Stimulated activated CD8-positive, alpha-beta memory T cell treated with anti-CD3 and anti-CD28 coated beads, Interleukin-15, amount 100 ng/mL, for 24 hours (primary cell): ENCODE data around the gene HKDC1.
"Not testable (repeated sequence)": the region's sequence is repeated elsewhere in the genome, so short reads cannot be mapped to it uniquely, and the experiment has no call there.

Experiments
- DNase-seq: peaks from one replicate; pipeline ENCODE4 v3.0.0-alpha.2; 2020; ENCODE audit warnings: low read depth

The HKDC1 gene, protein sequence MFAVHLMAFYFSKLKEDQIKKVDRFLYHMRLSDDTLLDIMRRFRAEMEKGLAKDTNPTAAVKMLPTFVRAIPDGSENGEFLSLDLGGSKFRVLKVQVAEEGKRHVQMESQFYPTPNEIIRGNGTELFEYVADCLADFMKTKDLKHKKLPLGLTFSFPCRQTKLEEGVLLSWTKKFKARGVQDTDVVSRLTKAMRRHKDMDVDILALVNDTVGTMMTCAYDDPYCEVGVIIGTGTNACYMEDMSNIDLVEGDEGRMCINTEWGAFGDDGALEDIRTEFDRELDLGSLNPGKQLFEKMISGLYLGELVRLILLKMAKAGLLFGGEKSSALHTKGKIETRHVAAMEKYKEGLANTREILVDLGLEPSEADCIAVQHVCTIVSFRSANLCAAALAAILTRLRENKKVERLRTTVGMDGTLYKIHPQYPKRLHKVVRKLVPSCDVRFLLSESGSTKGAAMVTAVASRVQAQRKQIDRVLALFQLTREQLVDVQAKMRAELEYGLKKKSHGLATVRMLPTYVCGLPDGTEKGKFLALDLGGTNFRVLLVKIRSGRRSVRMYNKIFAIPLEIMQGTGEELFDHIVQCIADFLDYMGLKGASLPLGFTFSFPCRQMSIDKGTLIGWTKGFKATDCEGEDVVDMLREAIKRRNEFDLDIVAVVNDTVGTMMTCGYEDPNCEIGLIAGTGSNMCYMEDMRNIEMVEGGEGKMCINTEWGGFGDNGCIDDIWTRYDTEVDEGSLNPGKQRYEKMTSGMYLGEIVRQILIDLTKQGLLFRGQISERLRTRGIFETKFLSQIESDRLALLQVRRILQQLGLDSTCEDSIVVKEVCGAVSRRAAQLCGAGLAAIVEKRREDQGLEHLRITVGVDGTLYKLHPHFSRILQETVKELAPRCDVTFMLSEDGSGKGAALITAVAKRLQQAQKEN

DNA sequence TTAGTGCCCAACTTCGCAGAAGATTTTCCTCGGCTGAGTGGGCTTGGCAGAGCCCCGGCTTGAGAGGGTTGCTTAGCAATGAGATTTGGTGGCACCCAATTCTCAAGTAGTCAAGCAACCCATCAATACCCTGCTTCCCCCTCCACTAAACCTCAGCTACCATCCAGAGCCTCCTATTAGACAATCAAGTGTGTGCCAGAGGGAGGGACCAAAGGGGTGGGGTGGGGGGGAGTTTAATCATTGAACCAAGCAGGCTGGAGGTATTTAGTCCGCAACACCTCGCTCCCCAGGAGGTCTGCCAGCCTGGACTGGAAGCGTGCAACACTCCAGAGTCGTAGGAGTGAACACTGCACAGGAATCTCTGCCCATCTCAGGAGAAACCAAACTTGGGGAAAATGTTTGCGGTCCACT, at the start of gene HKDC1:
TSS of gene HKDC1 (plus strand) at position 292 of the 411 bp plus-strand sequence. CDS start at position 396, 104 bp downstream.
- no peak for DNase-seq

DNA sequence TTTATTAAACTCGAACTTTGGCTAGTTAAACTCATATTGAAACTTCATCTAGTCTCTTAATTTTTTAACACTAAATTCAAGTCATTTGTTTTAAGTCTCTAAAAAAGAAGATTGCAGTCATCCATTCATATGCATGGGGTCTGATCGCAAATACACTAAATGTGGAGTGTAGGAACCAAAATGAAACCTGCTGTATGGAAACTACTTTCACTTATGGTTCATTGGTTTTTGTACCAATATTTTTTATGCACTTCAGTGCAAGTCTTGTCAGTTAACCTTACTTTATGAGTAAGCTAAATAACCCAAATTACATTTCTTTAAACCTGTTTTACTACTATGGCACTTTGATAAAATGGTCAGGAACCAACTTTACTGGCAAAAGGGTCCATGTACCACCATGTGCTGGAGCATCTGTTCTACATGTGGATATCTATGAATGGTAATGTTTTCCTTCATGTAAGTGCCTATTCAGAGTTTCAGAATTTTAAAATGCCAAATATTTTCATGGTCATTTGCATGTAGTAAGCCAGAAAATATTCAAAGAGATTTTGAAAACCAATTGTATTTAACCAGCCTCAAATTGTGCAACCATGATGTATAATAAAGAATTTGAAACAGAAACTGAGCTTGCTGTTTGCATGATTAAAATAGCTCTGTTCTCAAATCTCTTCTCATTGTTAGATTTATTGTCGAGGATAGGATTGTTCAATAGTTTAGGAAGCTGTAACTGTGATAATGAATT, 47.7 kb upstream of the HKDC1 start:
- DNase-seq: no peak

DNA sequence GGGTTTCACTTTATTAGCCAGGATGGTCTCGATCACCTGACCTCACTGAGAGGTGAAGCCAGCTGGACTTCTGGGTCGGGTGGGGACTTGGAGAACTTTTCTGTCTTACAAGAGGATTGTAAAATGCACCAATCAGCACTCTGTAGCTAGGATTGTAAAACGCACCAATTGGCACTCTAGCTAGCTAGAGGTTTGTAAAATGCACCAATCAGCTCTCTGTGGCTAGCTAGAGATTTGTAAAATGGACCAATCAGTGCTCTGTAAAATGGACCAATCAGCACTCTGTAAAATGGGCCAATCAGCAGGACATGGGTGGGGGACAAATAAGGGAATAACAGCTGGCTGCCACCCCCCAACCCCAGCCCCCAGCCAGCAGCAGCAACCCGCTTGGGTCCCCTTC, 44.8 kb upstream of the HKDC1 start:
- not testable (repeated sequence) for DNase-seq

DNA sequence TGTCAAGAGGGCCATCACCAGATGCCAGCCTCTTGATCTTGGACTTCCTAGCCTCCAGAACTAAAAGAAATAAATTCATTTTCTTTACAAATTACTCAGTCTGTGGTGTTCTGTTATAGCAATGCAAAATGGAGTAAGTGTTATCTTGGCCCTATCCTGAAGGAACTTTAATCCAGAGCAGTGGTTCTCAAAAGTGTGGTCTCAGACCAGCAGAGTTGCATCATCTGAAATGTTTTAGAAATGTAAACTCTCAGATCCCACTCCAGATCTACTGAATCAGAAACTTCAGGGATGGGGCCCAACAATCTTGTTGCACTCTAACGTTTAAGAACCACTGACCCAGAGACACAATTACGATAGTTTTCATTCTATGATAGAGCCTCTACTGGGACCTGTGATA, 43.3 kb upstream of the HKDC1 start:
- no peak for DNase-seq

DNA sequence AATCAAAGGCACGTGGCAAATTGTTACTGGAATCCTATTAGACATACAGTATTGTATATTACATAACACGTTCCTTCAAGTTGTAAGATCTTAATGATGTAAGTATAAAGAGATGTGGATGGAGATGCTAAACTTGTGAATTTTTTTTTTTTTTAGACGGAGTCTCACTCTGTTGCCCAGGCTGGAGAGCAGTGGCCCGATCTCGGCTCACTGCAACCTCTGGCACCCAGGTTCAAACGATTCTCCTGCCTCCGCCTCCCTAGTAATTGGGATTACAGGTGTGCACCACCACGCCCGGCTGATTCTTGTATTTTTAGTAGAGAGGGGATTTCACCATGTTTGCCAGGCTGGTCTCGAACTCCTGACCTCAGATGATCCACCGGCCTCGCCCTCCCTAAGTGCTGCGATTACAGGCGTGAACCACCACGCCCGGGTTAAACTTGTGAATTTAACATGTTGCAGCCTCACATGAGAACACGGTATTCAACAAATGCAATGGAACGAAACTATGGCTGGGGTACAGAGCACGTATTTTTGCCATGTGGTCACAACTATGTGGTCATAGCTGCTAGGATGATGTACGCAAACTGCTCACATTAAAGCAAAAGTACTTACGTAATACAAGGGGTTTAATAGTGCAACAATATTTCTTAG, 40.9 kb upstream of the HKDC1 start:
- DNase-seq: no peak

DNA sequence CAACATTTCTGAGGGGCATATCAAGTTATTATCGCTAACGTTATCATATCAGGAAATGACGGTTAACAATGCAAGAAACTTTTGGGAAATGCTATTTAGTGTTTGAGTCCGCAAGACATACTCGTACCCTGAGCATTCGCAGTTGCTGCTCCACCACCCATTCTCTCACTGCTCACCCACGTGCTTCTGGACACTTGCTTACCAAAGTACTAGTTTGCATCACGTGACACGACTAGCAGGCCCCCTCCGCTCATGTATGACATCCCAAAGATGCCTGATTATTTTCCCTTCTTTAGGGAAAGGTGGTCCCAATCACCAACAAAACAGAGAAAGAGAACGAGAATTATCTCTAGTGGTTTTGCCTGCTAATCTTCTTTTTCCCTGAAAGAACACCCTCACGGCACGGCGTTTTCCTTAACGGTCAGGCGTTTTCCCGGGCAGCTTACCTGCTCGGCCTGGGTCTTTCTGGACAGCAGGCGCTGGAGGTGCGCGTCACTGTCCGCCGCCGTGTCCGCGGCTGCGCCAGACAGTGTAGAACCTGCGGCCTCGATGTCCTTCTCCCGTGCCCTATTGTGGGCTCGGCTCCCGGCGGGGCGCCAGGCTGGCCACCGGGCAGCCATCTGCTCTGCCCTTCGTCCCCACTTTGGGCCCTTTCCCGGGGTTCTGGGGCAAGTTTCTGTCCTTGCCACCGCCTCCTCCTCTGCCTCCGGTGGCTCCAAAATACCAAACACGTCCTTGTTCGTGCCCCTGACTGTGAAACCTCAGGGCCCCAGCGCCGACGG, 40.2 kb upstream of the HKDC1 start, which contains the start of gene SUPV3L1:
TSS of gene SUPV3L1 (plus strand) at position 492 of the 782 bp plus-strand sequence. CDS start at position 550, 58 bp downstream.
- DNase-seq: peak; percentile 78

DNA sequence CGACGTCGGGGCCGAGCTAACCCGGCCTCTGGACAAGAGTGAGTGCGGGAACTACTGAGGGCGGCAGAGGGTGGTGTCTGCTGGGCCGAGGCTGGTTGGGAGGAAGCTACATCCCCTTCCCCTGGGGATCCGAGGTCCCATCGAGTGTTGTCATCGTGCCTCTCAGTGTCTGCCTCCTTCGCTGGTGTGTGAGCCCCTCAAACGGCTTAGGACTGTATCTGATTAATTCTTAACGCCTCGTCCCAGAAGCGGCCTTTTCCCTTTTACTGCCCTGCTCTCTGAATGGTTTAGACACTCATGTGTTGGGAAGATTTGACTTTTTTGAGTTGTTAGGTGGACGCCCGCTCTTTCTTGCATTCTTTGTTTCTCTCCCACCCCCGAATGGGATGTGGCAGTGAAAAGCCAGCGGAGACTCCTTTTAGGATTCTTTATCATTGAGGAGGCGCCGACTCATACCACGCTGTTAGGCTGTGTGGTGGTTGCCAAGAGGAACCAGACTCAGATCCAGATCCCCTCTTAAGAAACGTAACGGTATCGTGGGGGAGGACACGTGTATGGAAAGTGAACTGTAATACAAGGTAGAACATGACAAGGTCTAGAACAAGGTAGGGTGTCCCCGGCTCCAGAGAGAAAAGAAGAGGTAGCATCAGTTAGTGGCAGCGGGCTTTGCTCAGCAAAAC, 39.5 kb upstream of the HKDC1 start:
- no peak for DNase-seq

DNA sequence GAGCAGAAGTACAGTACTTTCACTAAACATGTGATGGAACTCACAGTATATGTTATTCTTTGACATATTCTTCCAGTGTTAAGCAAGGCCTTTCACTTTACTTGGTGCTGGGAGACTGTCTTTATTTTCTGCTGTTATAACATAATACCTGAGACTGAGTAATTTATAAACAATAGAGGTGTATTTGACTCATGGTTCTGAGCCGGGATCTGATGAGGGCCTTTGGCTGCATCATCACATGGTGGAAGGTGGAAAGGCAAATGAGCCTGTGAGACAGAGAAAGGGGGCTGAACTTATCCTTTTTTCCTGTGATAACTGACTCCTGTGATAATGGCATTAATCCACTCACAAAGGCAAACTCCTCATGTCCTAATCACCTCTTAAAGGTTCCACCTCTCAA, 38.7 kb upstream of the HKDC1 start:
- no peak for DNase-seq

DNA sequence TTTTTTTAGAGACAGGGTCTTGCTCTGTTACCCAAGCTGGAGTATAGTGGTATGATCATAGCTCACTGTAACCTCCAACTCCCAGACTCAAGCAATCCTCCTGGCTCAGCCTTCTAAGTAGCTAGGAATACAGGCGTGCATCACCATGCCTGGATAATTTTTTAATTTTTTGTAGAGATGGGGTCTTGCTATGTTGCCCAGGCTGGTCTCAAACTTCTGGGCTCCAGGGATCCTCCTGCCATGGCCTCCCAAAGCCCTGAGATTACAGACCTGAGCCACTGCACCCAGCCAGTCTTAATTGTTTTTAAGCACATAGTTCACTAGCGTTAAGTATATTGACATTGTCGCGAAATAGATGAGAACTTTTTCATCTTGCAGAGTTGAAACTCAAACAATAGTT, 38.1 kb upstream of the HKDC1 start:
- no peak for DNase-seq

DNA sequence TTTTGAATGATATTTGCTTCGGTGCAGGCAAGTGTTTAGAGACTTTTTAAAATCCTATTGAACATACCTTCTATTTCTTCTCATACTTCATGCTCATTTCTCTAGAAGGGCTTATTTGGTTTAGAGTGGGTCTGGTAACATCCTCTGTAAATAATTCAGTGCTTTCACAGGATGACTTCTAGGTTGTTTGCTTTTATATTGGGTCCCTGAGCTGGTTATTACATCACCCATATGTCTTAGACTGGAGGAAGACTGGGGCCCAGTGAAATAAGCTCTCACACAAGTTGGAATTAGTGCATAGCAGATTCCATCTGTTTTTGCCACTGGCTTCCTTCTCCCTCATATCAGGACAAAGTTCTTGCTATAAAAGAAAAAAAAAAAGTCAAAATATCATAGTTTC, 33.6 kb upstream of the HKDC1 start:
- DNase-seq: no peak

DNA sequence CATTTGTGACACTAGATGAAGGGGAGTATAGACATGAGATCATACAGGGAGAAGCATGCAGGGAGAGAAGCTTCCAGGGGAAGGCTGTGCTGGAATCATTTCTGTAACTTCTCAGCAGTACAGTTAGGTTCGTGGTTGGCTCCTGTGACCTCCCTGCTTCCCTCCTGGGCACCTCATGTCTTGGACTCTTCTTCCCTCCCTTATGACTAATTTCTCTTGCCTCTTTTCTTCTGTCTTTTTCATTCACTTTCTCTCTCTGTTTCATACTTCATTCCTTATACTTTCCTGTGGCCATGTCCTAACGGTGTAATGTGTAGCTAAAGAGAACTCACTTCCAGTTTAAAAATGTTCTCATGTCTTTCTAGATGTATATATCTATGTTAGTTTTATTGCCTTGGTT, 19.1 kb upstream of the HKDC1 start:
- no peak for DNase-seq

DNA sequence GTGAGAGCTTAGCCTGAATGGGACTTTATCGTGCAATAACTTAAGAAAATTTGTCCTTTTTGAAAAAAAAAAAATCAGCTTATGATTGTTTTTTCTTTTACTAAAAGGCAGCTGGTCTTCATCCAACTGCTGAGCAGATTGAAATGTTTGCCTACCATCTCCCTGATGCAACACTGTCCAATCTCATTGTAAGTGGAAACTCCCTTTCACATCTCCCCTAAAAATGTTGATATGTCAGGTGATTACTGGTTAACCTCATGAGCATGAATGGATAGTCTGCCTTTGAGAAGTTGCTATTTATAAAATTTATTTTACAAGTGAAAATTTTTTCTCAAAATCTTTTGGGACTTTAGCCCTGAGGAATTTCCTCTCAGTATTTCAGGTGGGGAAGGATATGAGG, 17.8 kb upstream of the HKDC1 start:
- DNase-seq: no peak

DNA sequence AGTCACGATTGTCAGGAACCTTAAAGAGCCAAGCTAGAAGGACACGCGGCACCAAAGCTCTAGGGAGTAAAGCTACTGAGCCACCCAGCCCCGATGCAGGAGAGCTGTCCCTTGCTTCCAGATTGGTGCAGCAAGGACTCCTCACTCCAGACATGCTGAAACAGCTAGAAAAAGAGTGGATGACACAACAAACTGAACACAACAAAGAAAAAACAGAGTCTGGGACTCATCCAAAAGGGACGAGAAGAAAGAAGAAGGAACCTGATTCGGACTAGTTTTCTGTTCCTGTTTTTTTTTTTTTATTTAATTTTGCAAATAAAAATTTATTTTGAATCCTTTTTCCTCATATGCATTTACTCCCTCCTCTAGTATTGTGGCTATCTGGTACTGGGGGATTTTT, 11.4 kb upstream of the HKDC1 start:
- no peak for DNase-seq

DNA sequence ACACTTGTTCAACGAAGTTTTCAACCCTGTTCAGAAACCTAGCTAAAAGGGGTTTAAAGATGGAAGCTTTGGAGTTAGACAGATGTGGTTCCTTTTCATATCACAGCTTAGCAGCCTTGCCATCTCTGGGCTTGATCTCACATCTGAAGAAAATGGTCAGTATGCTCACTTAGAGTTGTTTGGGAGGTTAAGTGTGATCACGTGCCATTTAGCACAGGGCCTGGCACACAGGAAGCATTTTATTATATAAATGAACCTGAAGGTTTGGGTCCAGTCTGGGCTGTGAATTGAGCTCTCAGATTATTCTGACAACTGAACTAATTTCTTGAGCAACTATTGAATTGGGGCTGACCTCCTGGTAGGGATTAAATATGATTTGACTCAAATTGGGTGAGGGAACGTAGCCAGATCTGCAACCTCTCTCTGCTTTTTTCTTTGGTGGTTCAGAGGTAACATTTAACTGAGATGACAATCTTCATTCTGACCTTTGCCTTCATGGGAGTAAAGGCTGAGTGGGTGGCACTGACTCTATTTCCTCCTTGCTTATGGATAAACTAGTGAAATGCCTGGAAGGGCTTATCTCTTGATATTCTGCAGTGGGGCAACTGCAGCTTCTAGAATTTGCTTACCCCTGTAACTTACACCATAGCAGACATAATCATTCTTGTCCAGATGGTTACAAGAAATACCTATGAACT, 10.2 kb upstream of the HKDC1 start:
- DNase-seq: no peak

DNA sequence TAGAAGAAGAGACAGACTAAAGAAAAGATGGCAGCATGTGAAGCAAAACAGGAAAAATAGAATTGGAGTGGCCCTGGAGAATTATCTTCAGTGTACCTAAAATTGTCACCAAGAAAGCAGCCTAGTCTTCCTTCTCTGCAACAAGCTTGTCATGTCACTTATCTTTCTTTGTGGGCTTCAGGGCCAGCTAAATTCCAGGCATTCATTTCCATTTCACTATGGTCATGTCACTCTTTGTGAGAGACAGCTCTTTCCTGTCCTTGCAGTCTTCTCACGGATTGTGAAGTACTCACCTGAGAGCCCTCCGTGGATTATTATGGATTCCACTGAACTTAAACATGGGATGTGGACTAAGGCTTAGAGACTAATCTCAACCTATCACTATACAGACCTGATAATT, 9.0 kb upstream of the HKDC1 start:
- DNase-seq: no peak

DNA sequence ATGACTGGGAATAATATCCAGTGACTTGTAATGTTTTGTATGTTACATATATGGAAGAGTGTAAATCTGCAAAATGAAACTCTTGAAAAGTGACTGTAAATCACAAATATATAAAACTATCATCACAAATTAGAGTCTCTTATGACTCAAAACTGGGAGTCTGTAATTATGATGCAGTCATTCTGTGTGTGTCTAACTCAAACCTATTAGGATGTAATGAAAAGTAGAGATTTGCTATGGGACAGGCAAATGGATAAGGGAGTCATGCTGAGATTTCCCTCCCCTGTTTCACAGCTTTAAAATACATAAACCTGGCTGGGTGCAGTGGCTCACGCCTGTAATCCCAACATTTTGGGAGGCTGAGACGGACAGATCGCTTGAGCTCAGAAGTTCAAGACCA, 8.6 kb upstream of the HKDC1 start:
- DNase-seq: no peak

DNA sequence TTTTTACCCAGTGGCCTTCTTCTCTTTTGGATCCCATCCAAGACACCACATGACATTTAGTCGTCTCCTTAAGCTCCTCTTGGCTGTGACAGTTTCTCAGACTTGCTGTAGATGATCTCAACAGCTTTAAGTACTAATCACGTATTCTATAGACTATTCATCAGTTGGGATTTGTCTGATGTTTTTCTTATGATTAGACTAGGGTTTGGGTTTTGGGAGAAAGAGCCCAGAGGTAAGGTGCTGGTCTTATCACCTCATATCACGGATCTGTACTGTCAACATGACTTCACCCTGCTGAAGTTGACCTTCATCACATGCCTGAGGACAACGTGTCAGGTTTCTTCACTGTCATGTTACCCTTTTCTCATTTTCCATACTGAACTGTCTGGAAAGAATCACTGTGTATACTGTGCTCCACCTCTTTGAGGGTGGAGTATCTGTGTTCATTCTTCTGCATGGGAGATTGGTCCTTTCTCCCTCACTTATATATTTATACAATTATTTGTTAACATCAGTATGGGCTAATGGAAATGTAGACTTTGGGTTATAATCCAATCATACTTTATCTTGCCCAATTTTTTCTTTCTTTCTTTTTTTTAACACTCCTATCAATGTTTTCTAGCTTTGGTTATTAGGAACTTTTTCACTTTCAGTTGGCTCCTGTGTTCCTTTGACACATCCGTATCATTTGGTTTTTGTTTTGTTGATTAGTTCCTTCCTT, 6.4 kb upstream of the HKDC1 start:
- DNase-seq: no peak

DNA sequence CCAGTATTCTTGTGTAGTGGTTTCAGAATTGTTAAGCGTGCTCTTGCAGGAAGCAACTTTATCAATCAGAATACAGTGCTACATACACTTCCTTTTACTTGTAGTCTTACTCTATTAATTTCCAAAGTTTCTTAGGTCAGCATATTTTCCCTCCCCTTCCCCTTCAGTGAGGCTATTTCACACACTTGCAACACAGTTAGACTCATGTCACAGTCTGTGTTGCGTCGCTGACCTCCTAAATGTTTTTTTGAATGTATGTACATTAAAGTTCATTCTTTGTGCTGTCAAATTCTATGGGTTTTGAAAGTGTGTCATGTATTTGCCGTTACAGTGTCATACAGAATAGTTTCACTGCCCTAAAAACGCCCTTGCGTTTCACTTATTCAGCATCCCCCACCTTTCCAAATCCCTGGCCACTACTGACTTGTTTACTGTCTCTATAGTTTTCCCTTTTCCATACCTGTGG, 5.4 kb upstream of the HKDC1 start:
- no peak for DNase-seq
